ENCODE results near the gene ZBTB3. TPM values are rescaled to one million over a fixed set of nuclear protein-coding genes. Genes with fewer than 3 reads are reported as not detected.

Gene ZBTB3
- total and polyA plus RNA-seq, 9 of the 15 experiments (the other 6 are each of a cell fraction or from before 2014, with no cell fraction given): 1.9 to 10.0 (median 4.9) TPM

GRCh38 chr11:62726156-62726914, 27.6 kb downstream of the ZBTB3 start:
- CTCF ChIA-PET (ENCODE audit: low intra/inter-chr PET ratio): interaction anchor here (0.6 kb wide), 1 partner anchor 79 kb away, joined by 5 read pairs; the partner anchor contains the start of gene NXF1
- DNase-seq (ENCODE audit: extremely low read depth in 1 of 4, low spot score in 3 of 4): peak in 3 of 4 experiments; percentile 24 to 35 (median 29)
- peak overlapping the region; percentile 90 for H3K4me3 ChIP-seq
- H3K9ac ChIP-seq (ENCODE audit: insufficient read depth in 1 of 2, low read depth in 2 of 2, low read length in 2 of 2): peak overlapping the region; percentile 98 to 100
- H4K20me1 ChIP-seq (replicated peaks; ENCODE audit: control insufficient read depth, insufficient read depth, low read length): peaks cover 6% of the 10 kb centered on the region; the same call in 1 of the 2 replicates
- POLR2A ChIA-PET: interaction anchor here (0.6 to 4.5 kb wide), 17 partner anchors 8 to 571 kb away, joined by 3 to 31 read pairs (median 6); partner anchors contain the start of genes BSCL2, C11orf98, CSKMT and GNG3
- in situ Hi-C loops (cut with MboI) (no loop called here), intact Hi-C loops (cut with micrococcal nuclease) (loop anchor here (2.0 to 10.0 kb wide), 6 partner anchors 20 to 136 kb away; partner anchors contain the start of genes BSCL2, GNG3, POLR2G and TMEM179B)
- peak overlapping the region; percentile 100 for H3K4me2 ChIP-seq (ENCODE audit: insufficient read depth, low read length)
- no peaks in the 10 kb centered on the region for H3K9me3 ChIP-seq (replicated peaks; ENCODE audit: control insufficient read depth, insufficient read depth, low read depth, low read length)
- H3K79me2 ChIP-seq (ENCODE audit: control insufficient read depth, insufficient read depth, low read length): peaks cover 84% of the 10 kb centered on the region
- no peak for ATAC-seq
- peaks cover 13 to 19% of the 10 kb centered on the region in 2 experiments; a peak in 4 of 5 replicates for H3K4me1 ChIP-seq (replicated peaks in 1 of 2; ENCODE audit: control insufficient read depth in 2 of 2, insufficient read depth in 2 of 2, low read length in 2 of 2)
- peaks cover 58% of the 10 kb centered on the region for H3K36me3 ChIP-seq (ENCODE audit: control insufficient read depth, insufficient read depth, low read length)
- no peak for FAIRE-seq
- under 1% methylated on average over 47 of the region's 51 CpGs for WGBS (ENCODE audit: insufficient coverage, low coverage, missing lambda C conversion rate)
- no peaks in the 10 kb centered on the region for H3K27me3 ChIP-seq (ENCODE audit: control insufficient read depth in 2 of 2, insufficient read depth in 2 of 2, low read length in 2 of 2)
- H3K9me1 ChIP-seq (ENCODE audit: control insufficient read depth, insufficient read depth, low read length): no peaks in the 10 kb centered on the region
- peak overlapping the region; percentile 99 for H3K27ac ChIP-seq (ENCODE audit: extremely low read depth, low read depth, low read length)
- peak overlapping the region; percentile 42; the same call in 1 of the 2 replicates for H2AFZ ChIP-seq (ENCODE audit: low read depth, low read length)
- no TSS peak for BruUV-seq (replicated peaks)
- TF ChIP-seq ZBTB40 (IDR thresholded peaks at IDR 0.05) (0 out of 2 replicates have a peak, but pooled peaks have one; percentile 23), ZBTB40 (CRISPR knock-in tag; IDR thresholded peaks at IDR 0.05) (no peak), HMGXB4 (CRISPR knock-in tag; IDR thresholded peaks at IDR 0.05) (0 out of 2 replicates have a peak, but pooled peaks have one; percentile 7), CC2D1A (IDR thresholded peaks at IDR 0.05) (no peak), POLR2B (IDR thresholded peaks at IDR 0.05; ENCODE audit: low read depth, partially characterized antibody) (no peak)

Measured in K562 (cell line).